ENCODE results near the gene PLAC8L1.
"Not testable (repeated sequence)": the region's sequence is repeated elsewhere in the genome, so short reads cannot be mapped to it uniquely, and the experiment has no call there.

The PLAC8L1 gene

GRCh38 chr5:146111409-146111808 lies 6.0 kb upstream of the PLAC8L1 start:
- no peak overlapping the region for H3K4me3 ChIP-seq (ENCODE audit: low read length in 2 of 2)
- no peaks in the 10 kb centered on the region for H3K4me1 ChIP-seq (ENCODE audit: control insufficient read depth, insufficient read depth, low read length)
- no peaks in the 10 kb centered on the region for H3K27me3 ChIP-seq (ENCODE audit: control insufficient read depth in 1 of 2, insufficient read depth in 2 of 2, low read length in 2 of 2)
- H3K36me3 ChIP-seq (ENCODE audit: control insufficient read depth in 2 of 2, insufficient read depth in 2 of 2, low read length in 2 of 2), result peaks cover 8 to 13% of the 10 kb centered on the region in 2 donors
- no peak overlapping the region for H3K9ac ChIP-seq (ENCODE audit: low read length in 2 of 2)
- H3K9me3 ChIP-seq (ENCODE audit: control insufficient read depth in 2 of 2, low read length in 2 of 2), result no peaks in the 10 kb centered on the region
- H3K27ac ChIP-seq (ENCODE audit: low read length), result no peak overlapping the region

GRCh38 chr5:146109379-146109778 lies 4.0 kb upstream of the PLAC8L1 start:
- Histone ChIP-seq H3K27ac (ENCODE audit: low read length) (no peak overlapping the region), H3K27me3 (ENCODE audit: control insufficient read depth in 1 of 2, insufficient read depth in 2 of 2, low read length in 2 of 2) (no peaks in the 10 kb centered on the region), H3K36me3 (ENCODE audit: control insufficient read depth in 2 of 2, insufficient read depth in 2 of 2, low read length in 2 of 2) (peaks cover 5 to 13% of the 10 kb centered on the region in 2 donors), H3K4me3 (ENCODE audit: low read length in 2 of 2) (no peak overlapping the region), H3K4me1 (ENCODE audit: control insufficient read depth, insufficient read depth, low read length) (no peaks in the 10 kb centered on the region), H3K9me3 (ENCODE audit: control insufficient read depth in 2 of 2, low read length in 2 of 2) (no peaks in the 10 kb centered on the region), H3K9ac (ENCODE audit: low read length in 2 of 2) (no peak overlapping the region)

- H3K9ac ChIP-seq (ENCODE audit: low read length in 2 of 2), result not testable (repeated sequence)
Observed at GRCh38 chr5:146108870-146109269, 3.5 kb upstream of the PLAC8L1 start.

GRCh38 chr5:146107901-146108300 lies 2.5 kb upstream of the PLAC8L1 start:
- H3K27ac ChIP-seq (ENCODE audit: low read length), result no peak overlapping the region

More at GRCh38 chr5:146108870-146109269, 3.5 kb upstream of the PLAC8L1 start:
- not testable (repeated sequence) for H3K4me3 ChIP-seq (ENCODE audit: low read length in 2 of 2); H3K27ac ChIP-seq (ENCODE audit: low read length); H3K9me3 ChIP-seq (ENCODE audit: control insufficient read depth in 2 of 2, low read length in 2 of 2); H3K27me3 ChIP-seq (ENCODE audit: control insufficient read depth in 1 of 2, insufficient read depth in 2 of 2, low read length in 2 of 2); H3K4me1 ChIP-seq (ENCODE audit: control insufficient read depth, insufficient read depth, low read length)
- H3K36me3 ChIP-seq (ENCODE audit: control insufficient read depth in 2 of 2, insufficient read depth in 2 of 2, low read length in 2 of 2), result peaks cover 4 to 13% of the 10 kb centered on the region in 2 donors

GRCh38 chr5:146103594-146103993 lies 1.8 kb downstream of the PLAC8L1 start:
- Histone ChIP-seq H3K4me1 (ENCODE audit: control insufficient read depth, insufficient read depth, low read length) (no peaks in the 10 kb centered on the region), H3K27me3 (ENCODE audit: control insufficient read depth in 1 of 2, insufficient read depth in 2 of 2, low read length in 2 of 2) (no peaks in the 10 kb centered on the region), H3K27ac (ENCODE audit: low read length) (no peak overlapping the region), H3K36me3 (ENCODE audit: control insufficient read depth in 2 of 2, insufficient read depth in 2 of 2, low read length in 2 of 2) (peaks cover 2 to 5% of the 10 kb centered on the region in 2 donors), H3K9ac (ENCODE audit: low read length in 2 of 2) (no peak overlapping the region), H3K9me3 (ENCODE audit: control insufficient read depth in 2 of 2, low read length in 2 of 2) (no peaks in the 10 kb centered on the region), H3K4me3 (ENCODE audit: low read length in 2 of 2) (no peak overlapping the region)

More at GRCh38 chr5:146107901-146108300, 2.5 kb upstream of the PLAC8L1 start:
- H3K27me3 ChIP-seq (ENCODE audit: control insufficient read depth in 1 of 2, insufficient read depth in 2 of 2, low read length in 2 of 2), result no peaks in the 10 kb centered on the region
- peaks cover 3 to 7% of the 10 kb centered on the region in 2 donors for H3K36me3 ChIP-seq (ENCODE audit: control insufficient read depth in 2 of 2, insufficient read depth in 2 of 2, low read length in 2 of 2)
- no peaks in the 10 kb centered on the region for H3K9me3 ChIP-seq (ENCODE audit: control insufficient read depth in 2 of 2, low read length in 2 of 2)
- H3K4me1 ChIP-seq (ENCODE audit: control insufficient read depth, insufficient read depth, low read length), result no peaks in the 10 kb centered on the region
- H3K9ac ChIP-seq (ENCODE audit: low read length in 2 of 2), result no peak overlapping the region
- no peak overlapping the region for H3K4me3 ChIP-seq (ENCODE audit: low read length in 2 of 2)

- H3K27me3 ChIP-seq (ENCODE audit: control insufficient read depth in 1 of 2, insufficient read depth in 2 of 2, low read length in 2 of 2), result no peaks in the 10 kb centered on the region
- peaks cover 2 to 5% of the 10 kb centered on the region in 2 donors for H3K36me3 ChIP-seq (ENCODE audit: control insufficient read depth in 2 of 2, insufficient read depth in 2 of 2, low read length in 2 of 2)
- H3K9me3 ChIP-seq (ENCODE audit: control insufficient read depth in 2 of 2, low read length in 2 of 2), result no peaks in the 10 kb centered on the region
Observed at GRCh38 chr5:146101646-146102045, 3.7 kb downstream of the PLAC8L1 start.

GRCh38 chr5:146098047-146098446 lies 7.3 kb downstream of the PLAC8L1 start:
- no peak overlapping the region for H3K4me3 ChIP-seq (ENCODE audit: low read length in 2 of 2)
- H3K27me3 ChIP-seq (ENCODE audit: control insufficient read depth in 1 of 2, insufficient read depth in 2 of 2, low read length in 2 of 2), result peaks cover 0 to 2% of the 10 kb centered on the region in 2 donors
- no peak overlapping the region for H3K27ac ChIP-seq (ENCODE audit: low read length)
- no peaks in the 10 kb centered on the region for H3K4me1 ChIP-seq (ENCODE audit: control insufficient read depth, insufficient read depth, low read length)
- no peaks in the 10 kb centered on the region for H3K36me3 ChIP-seq (ENCODE audit: control insufficient read depth in 2 of 2, insufficient read depth in 2 of 2, low read length in 2 of 2)
- H3K9me3 ChIP-seq (ENCODE audit: control insufficient read depth in 2 of 2, low read length in 2 of 2), result no peaks in the 10 kb centered on the region
- H3K9ac ChIP-seq (ENCODE audit: low read length in 2 of 2), result no peak overlapping the region

More at GRCh38 chr5:146101646-146102045, 3.7 kb downstream of the PLAC8L1 start:
- Histone ChIP-seq H3K4me1 (ENCODE audit: control insufficient read depth, insufficient read depth, low read length) (no peaks in the 10 kb centered on the region), H3K4me3 (ENCODE audit: low read length in 2 of 2) (no peak overlapping the region), H3K27ac (ENCODE audit: low read length) (no peak overlapping the region), H3K9ac (ENCODE audit: low read length in 2 of 2) (no peak overlapping the region)

- Histone ChIP-seq H3K4me1 (ENCODE audit: control insufficient read depth, insufficient read depth, low read length) (no peaks in the 10 kb centered on the region), H3K27ac (ENCODE audit: low read length) (no peak overlapping the region), H3K9ac (ENCODE audit: low read length in 2 of 2) (no peak overlapping the region), H3K4me3 (ENCODE audit: low read length in 2 of 2) (no peak overlapping the region), H3K36me3 (ENCODE audit: control insufficient read depth in 2 of 2, insufficient read depth in 2 of 2, low read length in 2 of 2) (no peaks in the 10 kb centered on the region), H3K27me3 (ENCODE audit: control insufficient read depth in 1 of 2, insufficient read depth in 2 of 2, low read length in 2 of 2) (peaks cover 0 to 2% of the 10 kb centered on the region in 2 donors), H3K9me3 (ENCODE audit: control insufficient read depth in 2 of 2, low read length in 2 of 2) (no peaks in the 10 kb centered on the region)
Observed at GRCh38 chr5:146091881-146092280, 13.5 kb downstream of the PLAC8L1 start.

- Histone ChIP-seq H3K4me1 (ENCODE audit: control insufficient read depth, insufficient read depth, low read length) (no peaks in the 10 kb centered on the region), H3K27ac (ENCODE audit: low read length) (no peak overlapping the region), H3K36me3 (ENCODE audit: control insufficient read depth in 2 of 2, insufficient read depth in 2 of 2, low read length in 2 of 2) (no peaks in the 10 kb centered on the region), H3K9ac (ENCODE audit: low read length in 2 of 2) (no peak overlapping the region), H3K27me3 (ENCODE audit: control insufficient read depth in 1 of 2, insufficient read depth in 2 of 2, low read length in 2 of 2) (no peaks in the 10 kb centered on the region), H3K9me3 (ENCODE audit: control insufficient read depth in 2 of 2, low read length in 2 of 2) (no peaks in the 10 kb centered on the region), H3K4me3 (ENCODE audit: low read length in 2 of 2) (no peak overlapping the region)
Observed at GRCh38 chr5:146089287-146089686, 16.1 kb downstream of the PLAC8L1 start.

GRCh38 chr5:146088098-146088497 lies 17.3 kb downstream of the PLAC8L1 start:
- H3K4me1 ChIP-seq (ENCODE audit: control insufficient read depth, insufficient read depth, low read length), result no peaks in the 10 kb centered on the region
- H3K27me3 ChIP-seq (ENCODE audit: control insufficient read depth in 1 of 2, insufficient read depth in 2 of 2, low read length in 2 of 2), result peaks cover 0 to 4% of the 10 kb centered on the region in 2 donors
- H3K4me3 ChIP-seq (ENCODE audit: low read length in 2 of 2), result no peak overlapping the region

GRCh38 chr5:146084376-146084775 lies 21.0 kb downstream of the PLAC8L1 start:
- H3K4me1 ChIP-seq (ENCODE audit: control insufficient read depth, insufficient read depth, low read length), result no peaks in the 10 kb centered on the region
- H3K27ac ChIP-seq (ENCODE audit: low read length), result no peak overlapping the region
- no peak overlapping the region for H3K9ac ChIP-seq (ENCODE audit: low read length in 2 of 2)
- peaks cover 0 to 6% of the 10 kb centered on the region in 2 donors for H3K27me3 ChIP-seq (ENCODE audit: control insufficient read depth in 1 of 2, insufficient read depth in 2 of 2, low read length in 2 of 2)
- H3K4me3 ChIP-seq (ENCODE audit: low read length in 2 of 2), result no peak overlapping the region
- no peaks in the 10 kb centered on the region for H3K36me3 ChIP-seq (ENCODE audit: control insufficient read depth in 2 of 2, insufficient read depth in 2 of 2, low read length in 2 of 2)
- H3K9me3 ChIP-seq (ENCODE audit: control insufficient read depth in 2 of 2, low read length in 2 of 2), result no peaks in the 10 kb centered on the region

More at GRCh38 chr5:146088098-146088497, 17.3 kb downstream of the PLAC8L1 start:
- Histone ChIP-seq H3K9me3 (ENCODE audit: control insufficient read depth in 2 of 2, low read length in 2 of 2) (no peaks in the 10 kb centered on the region), H3K9ac (ENCODE audit: low read length in 2 of 2) (no peak overlapping the region), H3K36me3 (ENCODE audit: control insufficient read depth in 2 of 2, insufficient read depth in 2 of 2, low read length in 2 of 2) (no peaks in the 10 kb centered on the region), H3K27ac (ENCODE audit: low read length) (no peak overlapping the region)
